COLO829 (cell line): Measurements from ENCODE around the gene SDHAF3.
"Not testable (repeated sequence)": the region's sequence is repeated elsewhere in the genome, so short reads cannot be mapped to it uniquely, and the experiment has no call there.

Experiments used
- DNase-seq: peaks from one replicate; pipeline ENCODE4 v3.0.0; 2012; ENCODE audit warnings: low spot score

The SDHAF3 gene

DNA sequence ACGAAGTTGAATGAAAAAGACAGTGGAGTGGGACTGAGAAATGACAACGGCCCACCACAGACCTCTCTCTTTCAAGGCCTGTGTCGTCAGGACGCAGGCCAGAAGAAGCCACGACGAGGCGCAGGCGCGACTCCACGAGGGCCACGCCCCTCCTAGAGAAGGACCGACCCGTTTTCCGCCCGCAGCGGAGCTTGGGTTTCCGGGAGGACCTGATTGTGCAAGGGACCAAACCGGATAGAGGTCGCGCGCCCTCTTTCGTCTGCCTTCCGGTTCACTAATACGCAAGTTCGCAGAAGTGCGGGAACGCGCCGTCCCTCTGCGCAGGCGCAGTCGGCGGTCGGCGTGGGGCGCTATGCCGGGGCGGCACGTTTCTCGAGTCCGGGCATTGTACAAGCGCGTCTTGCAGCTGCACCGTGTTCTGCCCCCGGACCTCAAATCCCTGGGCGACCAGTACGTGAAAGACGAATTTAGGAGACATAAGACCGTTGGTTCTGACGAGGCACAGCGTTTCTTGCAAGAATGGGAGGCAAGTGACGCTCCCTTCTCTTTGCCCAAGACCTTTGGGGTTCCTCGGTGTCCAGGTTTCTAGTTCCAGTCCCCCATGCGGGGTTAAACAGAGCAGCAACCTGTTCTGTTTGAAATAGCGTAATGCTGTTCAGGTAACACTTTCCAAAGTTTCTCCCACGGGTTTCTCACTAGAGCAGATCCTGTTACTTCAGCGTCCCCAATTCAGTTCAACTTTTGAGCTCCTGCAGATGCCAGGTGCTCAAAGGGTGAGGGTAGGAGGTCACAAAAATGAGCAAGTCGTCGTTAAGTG lies at the start of gene SDHAF3:
Gene SDHAF3 (plus strand): TSS at position 327 of the 817 bp plus-strand sequence. CDS start 26 bp downstream, at position 353.
- peak; percentile 99 for DNase-seq

DNA sequence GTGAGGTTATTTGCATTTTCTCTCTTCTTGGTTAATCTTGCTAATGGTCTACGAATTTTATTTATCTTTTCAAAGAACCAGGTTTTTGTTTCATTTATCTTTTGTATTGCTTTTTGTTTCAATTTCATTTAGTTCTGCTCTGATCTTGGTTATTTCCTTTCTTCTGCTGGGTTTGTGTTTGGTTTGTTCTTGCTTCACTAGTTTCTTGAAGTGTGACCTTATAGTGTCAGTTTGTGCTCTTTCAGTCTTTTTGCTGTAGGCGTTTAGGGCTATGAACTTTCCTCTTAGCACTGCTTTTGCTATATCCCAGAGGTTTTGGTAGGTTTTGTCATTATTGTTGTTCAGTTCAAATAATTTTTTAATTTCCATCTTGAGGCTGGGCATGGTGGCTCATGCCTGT lies 45.5 kb upstream of the SDHAF3 start:
- DNase-seq = not testable (repeated sequence)

DNA sequence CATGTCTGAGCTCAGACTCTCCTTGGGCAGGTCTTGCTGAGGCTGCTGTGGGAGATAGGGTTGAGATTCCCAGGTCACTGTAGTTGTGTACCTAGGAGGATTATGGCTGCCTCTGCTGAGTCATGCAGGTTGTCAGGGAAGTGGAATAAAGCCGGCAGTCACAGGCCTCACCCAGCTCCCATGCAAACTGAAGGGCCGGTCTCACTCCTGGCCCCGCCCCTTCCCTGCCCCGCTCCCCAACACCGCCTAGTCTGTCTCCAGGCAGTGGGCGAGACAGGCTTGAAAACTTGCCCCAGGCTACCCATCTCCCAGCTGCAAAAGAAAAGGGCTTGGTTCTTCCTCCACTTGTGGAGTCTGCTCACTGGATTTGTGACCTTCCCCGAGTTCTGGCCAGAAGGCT lies 41.6 kb upstream of the SDHAF3 start:
- no peak for DNase-seq

DNA sequence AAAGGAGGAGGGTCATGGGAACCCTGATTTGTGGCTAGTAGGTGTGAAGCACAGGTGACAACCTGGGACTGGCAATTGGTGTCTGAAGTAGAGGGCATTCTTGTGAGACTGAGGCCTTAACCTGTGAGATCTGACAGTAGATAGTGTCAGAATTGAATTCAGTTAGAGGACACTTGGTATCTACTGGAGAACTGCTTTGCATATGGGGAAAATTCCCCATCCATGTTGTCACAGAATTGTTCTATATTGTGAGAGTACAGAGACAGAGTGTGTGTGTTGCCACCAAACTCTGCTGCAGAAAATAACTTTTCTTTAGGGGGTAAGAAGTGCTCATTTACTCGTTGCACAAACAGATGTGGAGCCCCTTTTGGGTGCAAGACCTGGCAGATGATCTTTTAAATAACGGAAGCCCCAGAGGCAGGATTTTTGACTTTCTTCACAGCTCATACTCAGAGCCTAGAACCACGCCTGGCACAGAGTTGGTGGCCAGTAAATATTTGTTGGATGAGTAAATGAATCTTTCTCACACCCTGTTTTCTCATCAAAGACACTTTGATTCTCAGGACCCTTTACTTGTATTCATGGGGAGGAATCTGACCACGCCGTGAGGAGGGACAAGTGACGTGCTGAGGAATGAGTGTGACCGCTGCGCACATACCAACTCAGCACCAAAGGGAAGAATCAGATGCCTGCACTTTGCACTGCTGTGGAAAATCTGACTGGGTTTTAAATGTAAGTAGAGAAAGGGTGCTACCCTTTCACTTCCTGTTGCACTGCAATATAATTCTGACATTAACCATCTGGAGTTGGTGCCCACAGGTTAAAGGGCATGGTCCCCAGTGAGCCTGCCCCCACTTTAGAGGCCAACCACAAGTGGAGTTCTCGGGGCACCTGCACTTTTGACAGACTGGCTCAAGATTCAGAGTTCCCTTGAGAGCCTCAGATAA lies 39.2 kb upstream of the SDHAF3 start:
- no peak for DNase-seq

GRCh38 chr7:97079300-97079699 lies 38.2 kb upstream of the SDHAF3 start:
- no peak for DNase-seq

DNA sequence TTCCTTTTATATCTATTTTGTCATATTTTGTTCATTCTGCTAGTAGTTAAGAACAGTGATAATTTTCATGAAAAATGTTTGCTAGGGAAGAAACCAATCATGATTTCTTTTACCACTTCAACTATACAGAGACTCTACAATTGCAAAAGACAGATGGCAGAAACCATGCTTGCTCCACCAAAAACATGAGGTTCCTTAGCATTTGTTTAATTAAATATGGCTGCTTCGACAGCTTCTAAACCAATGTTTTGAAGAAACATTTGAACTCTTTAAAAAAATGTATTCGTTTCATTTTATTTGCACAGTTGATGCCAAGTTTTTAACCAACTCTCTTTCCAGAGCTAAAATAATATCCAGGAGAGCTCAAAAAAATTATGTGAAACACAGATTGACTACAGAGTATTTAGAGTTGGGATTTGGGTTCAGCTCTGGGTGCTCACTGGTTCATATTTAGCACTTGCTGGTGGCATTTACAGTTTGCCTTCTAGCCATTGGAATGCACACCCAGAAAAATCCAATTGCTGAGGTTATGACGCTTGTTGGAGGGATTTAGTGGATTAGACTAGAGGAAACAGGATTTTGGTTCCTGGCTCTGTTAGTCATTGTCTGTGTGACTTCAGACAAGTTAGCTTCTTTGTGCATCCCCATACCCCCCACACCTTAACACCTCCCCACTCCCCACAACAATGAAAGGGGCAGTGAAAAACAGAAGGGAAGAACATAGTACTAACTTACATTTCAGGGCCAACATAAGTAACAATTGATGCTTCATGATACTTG lies 35.8 kb upstream of the SDHAF3 start:
- no peak for DNase-seq

GRCh38 chr7:97088364-97088763 lies 29.1 kb upstream of the SDHAF3 start:
- DNase-seq = no peak

DNA sequence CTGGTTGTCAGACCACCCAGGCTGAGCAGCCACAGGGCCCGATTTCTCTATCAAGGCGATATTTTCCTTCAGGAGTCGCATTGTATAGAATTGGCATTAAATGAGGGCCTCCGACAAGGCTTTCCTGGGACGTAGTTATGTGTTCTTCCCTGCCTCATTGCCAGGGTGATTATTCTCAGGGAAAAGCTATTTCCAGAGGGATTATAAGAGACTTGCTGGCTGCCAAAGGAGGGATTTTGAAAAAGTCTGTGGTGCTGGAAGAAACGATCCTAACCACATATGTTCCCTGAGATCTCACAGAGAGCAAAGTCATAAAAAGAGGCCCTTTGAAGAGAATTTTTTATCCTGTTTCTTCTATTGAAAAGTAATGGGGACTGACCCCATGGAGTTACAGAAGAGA lies 27.7 kb upstream of the SDHAF3 start:
- no peak for DNase-seq

DNA sequence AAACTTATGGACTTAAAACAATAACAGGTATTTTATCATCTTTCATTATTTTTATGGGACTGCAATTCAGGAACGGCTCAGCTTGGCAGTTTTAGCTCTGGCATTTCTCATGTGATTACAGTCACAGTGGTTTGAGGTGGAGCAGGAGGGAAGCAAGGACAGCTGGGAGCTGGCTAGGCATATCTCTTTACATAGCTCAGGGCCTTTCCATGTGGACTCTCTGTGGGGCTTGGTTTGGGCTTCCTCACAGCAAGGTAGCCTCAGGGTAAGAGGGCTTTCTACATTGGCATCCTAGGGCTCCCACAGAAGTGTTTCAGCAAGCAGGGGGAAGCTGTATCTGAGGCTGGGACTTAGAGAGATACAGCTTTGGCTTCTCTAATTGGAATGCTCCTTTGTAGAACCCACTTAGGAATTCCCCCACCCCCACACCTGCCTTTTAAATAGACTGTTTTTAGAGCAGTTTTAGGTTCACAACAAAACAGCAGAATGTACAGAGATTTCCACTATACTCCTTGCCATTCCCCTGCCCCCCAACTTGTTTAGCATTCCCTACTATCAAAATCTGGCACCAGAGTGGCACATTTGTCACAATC lies 26.6 kb upstream of the SDHAF3 start:
- no peak for DNase-seq

- DNase-seq = peak; percentile 90
These were observed 23.1 kb upstream of the SDHAF3 start for GRCh38 chr7:97094284-97094930.

- DNase-seq = no peak
These were observed 21.5 kb upstream of the SDHAF3 start for GRCh38 chr7:97096037-97096436.

- no peak for DNase-seq
These were observed 20.8 kb upstream of the SDHAF3 start for GRCh38 chr7:97096661-97097060.

DNA sequence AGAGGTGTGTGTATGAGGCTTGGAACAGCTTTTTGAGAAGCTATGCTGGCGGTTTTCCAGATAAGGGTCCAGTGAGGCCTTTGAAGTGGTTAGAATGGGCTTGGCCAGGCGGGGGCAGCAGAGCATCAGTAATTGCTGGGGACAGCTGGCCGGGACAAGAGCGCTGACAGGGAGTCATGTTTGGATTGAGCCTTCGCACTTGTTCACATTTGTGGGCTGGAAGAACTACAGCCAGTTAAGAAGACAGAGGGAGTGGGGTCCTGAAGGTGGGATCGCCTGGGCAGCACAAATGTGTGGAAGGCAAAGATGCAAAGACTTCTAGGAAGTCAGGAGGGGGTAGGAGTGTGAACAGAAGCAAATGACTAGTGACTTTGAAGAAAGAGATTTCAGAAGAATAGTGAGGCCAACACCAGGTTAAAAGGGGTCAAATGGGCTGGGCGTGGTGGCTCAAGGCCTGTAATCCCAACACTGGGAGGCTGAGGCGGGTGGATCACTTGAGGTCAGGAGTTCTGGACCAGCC lies 12.7 kb upstream of the SDHAF3 start:
- DNase-seq = peak; percentile 67

DNA sequence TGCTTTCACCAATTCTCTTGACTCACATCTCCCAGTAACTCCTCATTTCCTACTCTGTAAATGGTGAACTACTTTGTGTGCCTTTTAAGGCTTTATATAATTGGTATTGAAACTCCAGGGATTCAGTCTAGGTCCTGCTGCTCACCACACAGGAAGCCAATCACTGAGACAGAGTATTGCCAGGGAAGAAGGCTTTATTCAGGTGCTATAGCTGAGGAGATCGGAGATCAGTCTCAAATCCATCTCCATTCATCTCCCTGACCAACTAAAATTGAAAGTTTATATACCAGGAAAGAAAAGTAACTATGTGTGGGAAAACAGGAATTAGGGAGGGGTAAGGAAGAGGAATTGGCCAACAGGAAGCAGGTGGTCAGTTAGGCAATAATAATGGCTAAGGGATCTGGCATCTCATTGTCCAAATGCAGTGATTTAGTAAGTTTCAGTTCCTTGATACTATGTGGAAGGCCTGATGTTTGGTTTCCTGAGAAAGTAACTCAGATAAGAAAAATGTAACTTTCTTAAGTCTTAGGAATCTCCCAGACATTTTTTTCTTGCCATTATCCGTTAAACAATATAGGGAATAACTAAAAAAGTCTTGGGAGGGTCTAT lies 10.2 kb upstream of the SDHAF3 start:
- DNase-seq = no peak

- DNase-seq = no peak
These were observed 1.2 kb upstream of the SDHAF3 start for GRCh38 chr7:97116308-97116707.

- DNase-seq = no peak
These were observed 495 bp upstream of the SDHAF3 start for GRCh38 chr7:97117035-97117371.

- no peak for DNase-seq
These were observed 914 bp downstream of the SDHAF3 start for GRCh38 chr7:97118306-97118917.

GRCh38 chr7:97119747-97120146 lies 2.2 kb downstream of the SDHAF3 start:
- DNase-seq = no peak

- no peak for DNase-seq
These were observed 3.4 kb downstream of the SDHAF3 start for GRCh38 chr7:97120713-97121457.

DNA sequence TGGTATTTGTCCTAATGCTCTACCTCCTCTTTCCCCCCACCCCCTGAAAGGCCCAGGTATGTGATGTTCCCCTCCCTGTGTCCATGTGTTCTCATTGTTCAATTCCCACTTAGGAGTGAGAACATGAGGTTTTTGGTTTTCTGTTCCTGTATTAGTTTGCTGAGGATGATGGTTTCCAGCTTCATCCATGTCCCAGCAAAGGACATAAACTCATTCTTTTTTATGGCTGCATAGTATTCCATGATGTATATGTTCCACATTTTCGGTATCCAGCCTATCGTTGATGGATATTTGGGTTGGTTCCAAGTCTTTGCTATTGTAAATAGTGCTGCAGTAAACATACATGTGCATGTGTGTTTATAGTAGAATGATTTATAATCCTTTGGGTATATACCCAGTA lies 5.6 kb downstream of the SDHAF3 start:
- DNase-seq = not testable (repeated sequence)
